ENCODE measurements around the gene JUN.

JUN gene

GRCh38 chr1:58813801-58814200, 30.0 kb upstream of the JUN start:
- intact Hi-C loops (cut with DNase I; ENCODE audit: low total_unique reads): no loop called here
- DNase-seq: no peak
- H3K9me3 ChIP-seq: no peaks in the 10 kb centered on the region
- H3K36me3 ChIP-seq: no peaks in the 10 kb centered on the region
- H3K27me3 ChIP-seq: no peaks in the 10 kb centered on the region
- no peak for TF ChIP-seq CTCF (IDR thresholded peaks at IDR 0.05)
- peak overlapping the region; percentile 84 to 86 for H3K27ac ChIP-seq
- peaks cover 0 to 35% (median 17%) of the 10 kb centered on the region in 4 donors for H3K4me1 ChIP-seq
- no peak overlapping the region for H3K4me3 ChIP-seq

GRCh38 chr1:58813361-58813760, 29.5 kb upstream of the JUN start:
- Histone ChIP-seq H3K27me3 (no peaks in the 10 kb centered on the region), H3K9me3 (no peaks in the 10 kb centered on the region), H3K4me3 (no peak overlapping the region), H3K27ac (peak overlapping the region; percentile 84 to 86), H3K4me1 (peaks cover 0 to 35% (median 17%) of the 10 kb centered on the region in 4 donors), H3K36me3 (no peaks in the 10 kb centered on the region)
- intact Hi-C loops (cut with DNase I; ENCODE audit: low total_unique reads): no loop called here
- no peak for DNase-seq
- TF ChIP-seq CTCF (IDR thresholded peaks at IDR 0.05): no peak

GRCh38 chr1:58812926-58813325, 29.1 kb upstream of the JUN start:
- H3K27me3 ChIP-seq: no peaks in the 10 kb centered on the region
- H3K27ac ChIP-seq: peak overlapping the region in 1 of 2 donors; percentile 84
- no peak for TF ChIP-seq CTCF (IDR thresholded peaks at IDR 0.05)
- intact Hi-C loops (cut with DNase I; ENCODE audit: low total_unique reads): no loop called here
- no peak overlapping the region for H3K4me3 ChIP-seq
- H3K4me1 ChIP-seq: peaks cover 0 to 35% (median 17%) of the 10 kb centered on the region in 4 donors
- H3K36me3 ChIP-seq: no peaks in the 10 kb centered on the region
- no peaks in the 10 kb centered on the region for H3K9me3 ChIP-seq
- no peak for DNase-seq

- Histone ChIP-seq H3K27ac (peak overlapping the region in 1 of 2 donors; percentile 84), H3K27me3 (no peaks in the 10 kb centered on the region), H3K9me3 (no peaks in the 10 kb centered on the region), H3K36me3 (no peaks in the 10 kb centered on the region), H3K4me3 (no peak overlapping the region), H3K4me1 (peaks cover 0 to 35% (median 17%) of the 10 kb centered on the region in 4 donors)
- intact Hi-C loops (cut with DNase I; ENCODE audit: low total_unique reads): no loop called here
- TF ChIP-seq CTCF (IDR thresholded peaks at IDR 0.05): no peak
- DNase-seq: no peak
Observed at GRCh38 chr1:58812468-58812867, 28.6 kb upstream of the JUN start.

- no peak for DNase-seq
- intact Hi-C loops (cut with DNase I; ENCODE audit: low total_unique reads): no loop called here
- Histone ChIP-seq H3K36me3 (no peaks in the 10 kb centered on the region), H3K4me3 (no peak overlapping the region), H3K27me3 (no peaks in the 10 kb centered on the region), H3K4me1 (peaks cover 0 to 27% (median 13%) of the 10 kb centered on the region in 4 donors), H3K9me3 (no peaks in the 10 kb centered on the region), H3K27ac (no peak overlapping the region)
- no peak for TF ChIP-seq CTCF (IDR thresholded peaks at IDR 0.05)
Observed at GRCh38 chr1:58811303-58811702, 27.5 kb upstream of the JUN start.

Data from tibial artery (tissue), 4 donors.